GM12878 (cell line): ENCODE results near the gene RPP30. TPM values are rescaled to one million over a fixed set of nuclear protein-coding genes. Genes with fewer than 3 reads are reported as not detected.

ENCODE experiments used
- CBX5 ChIP-seq: sonication (generic); IDR thresholded peaks from 2 replicates; pipeline ENCODE4 v1.6.1; 2016; ENCODE audit warnings: low read depth, moderate library complexity, mild to moderate bottlenecking, inconsistent platforms
- FOS ChIP-seq: IDR thresholded peaks from 3 replicates; pipeline ENCODE4 v1.6.1; 2011; ENCODE audit warnings: borderline replicate concordance; ENCODE audit not compliant: insufficient read length; ENCODE audit errors: extremely low read depth
- JUND ChIP-seq: IDR thresholded peaks from 2 replicates; pipeline ENCODE4 v1.6.1; 2012; ENCODE audit warnings: low read depth, mild to moderate bottlenecking, low read length, improper control_type of control experiment, moderate library complexity
- RB1 ChIP-seq: fragments of 450-650 bp; formaldehyde crosslinking; IDR thresholded peaks from 2 replicates; pipeline ENCODE4 v1.6.1; 2017; ENCODE audit warnings: mild to moderate bottlenecking, borderline replicate concordance
- RBBP5 ChIP-seq: fragments of 200-600 bp; sonication (generic); conservative IDR thresholded peaks from 2 replicates; pipeline ENCODE4 v1.6.1; 2016
- SMAD5 ChIP-seq: IDR thresholded peaks from 2 replicates; pipeline ENCODE4 v1.6.1; 2016; ENCODE audit warnings: antibody characterized with exemption, low read depth
- SP1 ChIP-seq: IDR thresholded peaks from one replicate; pipeline ENCODE4 v1.6.1; 2011; ENCODE audit warnings: low read depth, low read length
- TCF3 ChIP-seq: IDR thresholded peaks from 2 replicates; pipeline ENCODE4 v1.6.1; 2012; ENCODE audit warnings: low read depth, mild to moderate bottlenecking, low read length, borderline replicate concordance; ENCODE audit not compliant: insufficient read depth
- YY1 ChIP-seq: IDR thresholded peaks from 2 replicates; pipeline ENCODE4 v1.6.1; 2011; ENCODE audit warnings: low read depth, mild to moderate bottlenecking, low read length
- ZNF622 ChIP-seq: fragments of 450-650 bp; IDR thresholded peaks from 2 replicates; pipeline ENCODE4 v1.6.1; 2017; ENCODE audit warnings: mild to moderate bottlenecking, inconsistent platforms
- polyA plus RNA-seq, 11 experiments: library from polyadenylated mRNA; depleted of rRNA in 4 of 11; unstranded in 6 of 11; stranded (reverse) in 5 of 11; fragments of >200 nt; fragmentation: Nextera tagmentation in 4 of 11; fragmentation: Illumina TruSeq in 1 of 11; extraction: Ambion mirVana in 4 of 11; extraction: Trizol in 1 of 11; gene quantifications; 1 replicate in 1 of 11; 2 replicates in 10 of 11; pipeline versions ENCODE4 v1.2.1 to v1.2.3, GENCODE V29; 2011 to 2016; ENCODE audit warnings: inconsistent platforms in 2 of 11, missing spikeins in 2 of 11, low read depth in 1 of 11
- total RNA-seq, 4 experiments: library from RNA; depleted of rRNA in 3 of 4; stranded (reverse); fragments of >200 nt in 3 of 4; fragmentation: Illumina TruSeq in 1 of 4; extraction: Trizol in 1 of 4; gene quantifications; 2 replicates each; pipeline versions ENCODE4 v1.2.1 to v1.2.3, GENCODE V29; 2013 to 2021
- TF ChIP-seq, protein P1 (sequence below): fragments of 450-650 bp; IDR thresholded peaks from 2 replicates; pipeline ENCODE4 v1.6.1; 2018; ENCODE audit warnings: borderline replicate concordance, mild to moderate bottlenecking; ENCODE audit not compliant: partially characterized antibody
- TF ChIP-seq, protein P2 (sequence below): fragments of 150-350 bp; IDR thresholded peaks from 2 replicates; pipeline ENCODE4 v1.6.1; 2014; ENCODE audit warnings: mild to moderate bottlenecking, low read depth, low read length

The RPP30 gene
- total and polyA plus RNA-seq, 10 of the 15 experiments (the other 5 are each of a cell fraction or from before 2014, with no cell fraction given) = 48.0 to 208 (median 72.6) TPM

DNA sequence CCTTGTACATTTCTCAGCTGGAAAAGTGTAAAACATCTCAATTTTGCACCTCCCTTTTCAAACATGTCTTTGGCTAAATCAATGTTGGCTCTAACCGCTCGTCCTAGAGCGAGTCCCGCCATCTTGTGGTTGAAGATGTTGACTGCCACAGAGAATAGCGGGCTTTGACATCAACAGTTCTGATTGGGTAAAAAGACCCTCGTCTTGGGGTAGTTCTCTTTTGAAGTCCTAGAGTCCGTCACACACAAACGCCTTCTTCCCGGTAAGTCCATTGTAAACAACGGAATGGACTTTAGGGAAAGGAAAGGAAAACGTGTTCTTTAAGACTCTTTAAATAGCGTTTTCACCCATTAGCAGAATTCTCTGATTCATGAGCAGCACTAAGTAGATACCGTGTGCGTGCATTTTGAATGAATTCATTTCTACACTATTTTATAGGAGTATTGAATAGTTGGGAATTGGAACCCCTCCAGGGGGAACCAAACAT lies 452 bp upstream of the RPP30 start (continued):
- no peak for TF ChIP-seq SP1
- peak; percentile 87 for TF ChIP-seq YY1
- peak; percentile 22; the same call in 1 of the 2 replicates for TF ChIP-seq RB1
- TF ChIP-seq, protein P1, sequence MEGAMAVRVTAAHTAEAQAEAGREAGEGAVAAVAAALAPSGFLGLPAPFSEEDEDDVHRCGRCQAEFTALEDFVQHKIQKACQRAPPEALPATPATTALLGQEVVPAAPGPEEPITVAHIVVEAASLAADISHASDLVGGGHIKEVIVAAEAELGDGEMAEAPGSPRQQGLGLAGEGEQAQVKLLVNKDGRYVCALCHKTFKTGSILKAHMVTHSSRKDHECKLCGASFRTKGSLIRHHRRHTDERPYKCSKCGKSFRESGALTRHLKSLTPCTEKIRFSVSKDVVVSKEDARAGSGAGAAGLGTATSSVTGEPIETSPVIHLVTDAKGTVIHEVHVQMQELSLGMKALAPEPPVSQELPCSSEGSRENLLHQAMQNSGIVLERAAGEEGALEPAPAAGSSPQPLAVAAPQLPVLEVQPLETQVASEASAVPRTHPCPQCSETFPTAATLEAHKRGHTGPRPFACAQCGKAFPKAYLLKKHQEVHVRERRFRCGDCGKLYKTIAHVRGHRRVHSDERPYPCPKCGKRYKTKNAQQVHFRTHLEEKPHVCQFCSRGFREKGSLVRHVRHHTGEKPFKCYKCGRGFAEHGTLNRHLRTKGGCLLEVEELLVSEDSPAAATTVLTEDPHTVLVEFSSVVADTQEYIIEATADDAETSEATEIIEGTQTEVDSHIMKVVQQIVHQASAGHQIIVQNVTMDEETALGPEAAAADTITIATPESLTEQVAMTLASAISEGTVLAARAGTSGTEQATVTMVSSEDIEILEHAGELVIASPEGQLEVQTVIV = no peak
- TF ChIP-seq, protein P2, sequence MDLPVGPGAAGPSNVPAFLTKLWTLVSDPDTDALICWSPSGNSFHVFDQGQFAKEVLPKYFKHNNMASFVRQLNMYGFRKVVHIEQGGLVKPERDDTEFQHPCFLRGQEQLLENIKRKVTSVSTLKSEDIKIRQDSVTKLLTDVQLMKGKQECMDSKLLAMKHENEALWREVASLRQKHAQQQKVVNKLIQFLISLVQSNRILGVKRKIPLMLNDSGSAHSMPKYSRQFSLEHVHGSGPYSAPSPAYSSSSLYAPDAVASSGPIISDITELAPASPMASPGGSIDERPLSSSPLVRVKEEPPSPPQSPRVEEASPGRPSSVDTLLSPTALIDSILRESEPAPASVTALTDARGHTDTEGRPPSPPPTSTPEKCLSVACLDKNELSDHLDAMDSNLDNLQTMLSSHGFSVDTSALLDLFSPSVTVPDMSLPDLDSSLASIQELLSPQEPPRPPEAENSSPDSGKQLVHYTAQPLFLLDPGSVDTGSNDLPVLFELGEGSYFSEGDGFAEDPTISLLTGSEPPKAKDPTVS = no peak
- TF ChIP-seq ZNF622 = no peak
- TF ChIP-seq SMAD5 = no peak
- no peak for TF ChIP-seq JUND
- no peak for TF ChIP-seq RBBP5
- TF ChIP-seq TCF3 = no peak
- no peak for TF ChIP-seq FOS
- TF ChIP-seq CBX5 = no peak
